WTC11 (cell line): Measurements from ENCODE around the gene SLC47A2.

Experiments used
- CREB1 ChIP-seq: sonication (generic); formaldehyde crosslinking; IDR thresholded peaks from 2 replicates; pipeline ENCODE4 v1.8.0; 2023; ENCODE audit warnings: mild to moderate bottlenecking, missing genetic modification reagents
- ETV6 ChIP-seq: sonication (generic); formaldehyde crosslinking; IDR thresholded peaks from 2 replicates; pipeline ENCODE4 v1.8.1; 2022; ENCODE audit warnings: mild to moderate bottlenecking, missing genetic modification reagents
- FOXJ3 ChIP-seq: sonication (generic); formaldehyde crosslinking; IDR thresholded peaks from 2 replicates; pipeline ENCODE4 v1.9.0; 2021; ENCODE audit warnings: missing genetic modification reagents, mild to moderate bottlenecking, borderline replicate concordance
- GABPB1 ChIP-seq: sonication (generic); formaldehyde crosslinking; IDR thresholded peaks from 2 replicates; pipeline ENCODE4 v1.8.1; 2023; ENCODE audit warnings: mild to moderate bottlenecking, missing genetic modification reagents
- IRF2 ChIP-seq: sonication (generic); formaldehyde crosslinking; IDR thresholded peaks from 2 replicates; pipeline ENCODE4 v1.8.0; 2022; ENCODE audit warnings: low read depth, missing genetic modification reagents, borderline replicate concordance
- JUN ChIP-seq: sonication (generic); formaldehyde crosslinking; IDR thresholded peaks from 2 replicates; pipeline ENCODE4 v1.8.0; 2023; ENCODE audit warnings: mild to moderate bottlenecking, missing genetic modification reagents
- MXD4 ChIP-seq: fragments of 250-450 bp; sonication (Bioruptor Pico); IDR thresholded peaks from 2 replicates; pipeline ENCODE4 v1.8.0; 2021; ENCODE audit warnings: mild to moderate bottlenecking, moderate library complexity, borderline replicate concordance
- RELA ChIP-seq: sonication (generic); formaldehyde crosslinking; IDR thresholded peaks from 2 replicates; pipeline ENCODE4 v1.8.1; 2022; ENCODE audit warnings: missing genetic modification reagents, mild to moderate bottlenecking, borderline replicate concordance
- SP1 ChIP-seq: sonication (generic); formaldehyde crosslinking; conservative IDR thresholded peaks from 2 replicates; pipeline ENCODE4 v1.8.1; 2022; ENCODE audit warnings: missing genetic modification reagents
- TF ChIP-seq, protein P1 (sequence below): sonication (generic); formaldehyde crosslinking; IDR thresholded peaks from 2 replicates; pipeline ENCODE4 v1.8.1; 2023; ENCODE audit warnings: mild to moderate bottlenecking, missing genetic modification reagents, moderate library complexity
- TF ChIP-seq, protein P2 (sequence below): sonication (generic); formaldehyde crosslinking; IDR thresholded peaks from 2 replicates; pipeline ENCODE4 v1.8.0; 2022; ENCODE audit warnings: mild to moderate bottlenecking, missing genetic modification reagents
- TF ChIP-seq, protein P3 (sequence below): fragments of 200-600 bp; IDR thresholded peaks from 2 replicates; pipeline ENCODE4 v1.8.0; 2022; ENCODE audit warnings: antibody characterized with exemption
- TF ChIP-seq, protein P4 (sequence below): sonication (generic); formaldehyde crosslinking; IDR thresholded peaks from 2 replicates; pipeline ENCODE4 v1.8.1; 2022; ENCODE audit warnings: low read depth, mild to moderate bottlenecking, moderate library complexity, missing genetic modification reagents, borderline replicate concordance
- TF ChIP-seq, protein P5 (sequence below): sonication (generic); formaldehyde crosslinking; IDR thresholded peaks from 2 replicates; pipeline ENCODE4 v1.8.0; 2022; ENCODE audit warnings: mild to moderate bottlenecking, missing genetic modification reagents

DNA sequence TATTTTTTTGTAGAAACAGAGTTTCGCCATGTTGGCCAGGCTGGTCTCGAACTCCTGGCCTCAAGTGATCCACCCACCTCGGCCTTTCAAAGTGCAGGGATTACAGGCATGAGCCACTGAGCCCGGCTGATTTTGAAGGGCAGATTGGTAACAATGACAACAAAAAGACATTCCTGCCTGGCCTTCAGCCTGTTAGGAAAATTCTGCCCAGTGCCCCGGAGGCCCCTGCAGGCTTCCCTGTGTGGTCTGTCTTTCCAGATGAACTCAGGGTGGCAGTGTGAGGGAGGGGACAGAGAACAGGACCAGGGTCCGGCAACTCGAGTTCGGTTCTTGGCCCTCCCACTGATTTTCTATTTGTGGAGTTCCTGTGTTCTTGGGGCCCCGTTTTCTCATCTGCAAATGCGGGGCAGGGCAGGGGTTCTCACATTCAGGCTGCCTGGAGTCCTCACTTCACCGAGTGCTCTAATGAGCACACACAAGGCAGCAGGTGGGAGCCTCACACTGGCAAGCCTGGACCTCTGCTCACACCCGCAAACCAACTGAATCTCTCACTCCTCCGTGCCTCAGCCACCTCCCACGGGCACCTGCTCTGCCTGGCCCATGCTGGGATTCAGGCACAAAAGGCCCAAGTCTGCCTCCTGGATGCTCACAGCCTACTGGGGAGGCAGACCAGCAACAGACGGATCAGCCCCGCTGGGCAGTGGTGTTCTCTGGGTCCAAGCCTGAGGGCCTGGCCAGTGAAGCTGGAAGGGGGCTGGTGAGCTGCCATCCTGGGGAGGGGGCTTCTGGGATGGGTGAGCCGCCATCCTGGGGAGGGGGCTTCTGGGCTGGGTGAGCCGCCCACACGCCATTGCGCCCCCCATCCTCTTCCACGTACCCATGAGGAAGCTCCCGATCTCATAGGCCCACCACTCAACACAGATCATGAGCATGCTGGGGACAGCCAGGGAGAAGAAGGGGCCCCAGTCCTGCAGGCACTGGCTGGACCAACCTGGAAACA lies 10.3 kb downstream of the SLC47A2 start:
- TF ChIP-seq RELA (CRISPR knock-in tag) (no peak), CREB1 (CRISPR knock-in tag) (no peak), JUN (CRISPR knock-in tag) (no peak), ETV6 (CRISPR knock-in tag) (no peak), FOXJ3 (CRISPR knock-in tag) (no peak), IRF2 (CRISPR knock-in tag) (no peak), SP1 (CRISPR knock-in tag) (no peak), MXD4 (CRISPR knock-in tag) (no peak), GABPB1 (CRISPR knock-in tag) (no peak)
- TF ChIP-seq, protein P1, sequence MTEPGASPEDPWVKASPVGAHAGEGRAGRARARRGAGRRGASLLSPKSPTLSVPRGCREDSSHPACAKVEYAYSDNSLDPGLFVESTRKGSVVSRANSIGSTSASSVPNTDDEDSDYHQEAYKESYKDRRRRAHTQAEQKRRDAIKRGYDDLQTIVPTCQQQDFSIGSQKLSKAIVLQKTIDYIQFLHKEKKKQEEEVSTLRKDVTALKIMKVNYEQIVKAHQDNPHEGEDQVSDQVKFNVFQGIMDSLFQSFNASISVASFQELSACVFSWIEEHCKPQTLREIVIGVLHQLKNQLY (CRISPR knock-in tag) = no peak
- TF ChIP-seq, protein P2, sequence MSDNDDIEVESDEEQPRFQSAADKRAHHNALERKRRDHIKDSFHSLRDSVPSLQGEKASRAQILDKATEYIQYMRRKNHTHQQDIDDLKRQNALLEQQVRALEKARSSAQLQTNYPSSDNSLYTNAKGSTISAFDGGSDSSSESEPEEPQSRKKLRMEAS (CRISPR knock-in tag) = no peak
- TF ChIP-seq, protein P3, sequence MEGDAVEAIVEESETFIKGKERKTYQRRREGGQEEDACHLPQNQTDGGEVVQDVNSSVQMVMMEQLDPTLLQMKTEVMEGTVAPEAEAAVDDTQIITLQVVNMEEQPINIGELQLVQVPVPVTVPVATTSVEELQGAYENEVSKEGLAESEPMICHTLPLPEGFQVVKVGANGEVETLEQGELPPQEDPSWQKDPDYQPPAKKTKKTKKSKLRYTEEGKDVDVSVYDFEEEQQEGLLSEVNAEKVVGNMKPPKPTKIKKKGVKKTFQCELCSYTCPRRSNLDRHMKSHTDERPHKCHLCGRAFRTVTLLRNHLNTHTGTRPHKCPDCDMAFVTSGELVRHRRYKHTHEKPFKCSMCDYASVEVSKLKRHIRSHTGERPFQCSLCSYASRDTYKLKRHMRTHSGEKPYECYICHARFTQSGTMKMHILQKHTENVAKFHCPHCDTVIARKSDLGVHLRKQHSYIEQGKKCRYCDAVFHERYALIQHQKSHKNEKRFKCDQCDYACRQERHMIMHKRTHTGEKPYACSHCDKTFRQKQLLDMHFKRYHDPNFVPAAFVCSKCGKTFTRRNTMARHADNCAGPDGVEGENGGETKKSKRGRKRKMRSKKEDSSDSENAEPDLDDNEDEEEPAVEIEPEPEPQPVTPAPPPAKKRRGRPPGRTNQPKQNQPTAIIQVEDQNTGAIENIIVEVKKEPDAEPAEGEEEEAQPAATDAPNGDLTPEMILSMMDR = no peak
- TF ChIP-seq, protein P4, sequence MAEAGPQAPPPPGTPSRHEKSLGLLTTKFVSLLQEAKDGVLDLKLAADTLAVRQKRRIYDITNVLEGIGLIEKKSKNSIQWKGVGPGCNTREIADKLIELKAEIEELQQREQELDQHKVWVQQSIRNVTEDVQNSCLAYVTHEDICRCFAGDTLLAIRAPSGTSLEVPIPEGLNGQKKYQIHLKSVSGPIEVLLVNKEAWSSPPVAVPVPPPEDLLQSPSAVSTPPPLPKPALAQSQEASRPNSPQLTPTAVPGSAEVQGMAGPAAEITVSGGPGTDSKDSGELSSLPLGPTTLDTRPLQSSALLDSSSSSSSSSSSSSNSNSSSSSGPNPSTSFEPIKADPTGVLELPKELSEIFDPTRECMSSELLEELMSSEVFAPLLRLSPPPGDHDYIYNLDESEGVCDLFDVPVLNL = no peak
- TF ChIP-seq, protein P5, sequence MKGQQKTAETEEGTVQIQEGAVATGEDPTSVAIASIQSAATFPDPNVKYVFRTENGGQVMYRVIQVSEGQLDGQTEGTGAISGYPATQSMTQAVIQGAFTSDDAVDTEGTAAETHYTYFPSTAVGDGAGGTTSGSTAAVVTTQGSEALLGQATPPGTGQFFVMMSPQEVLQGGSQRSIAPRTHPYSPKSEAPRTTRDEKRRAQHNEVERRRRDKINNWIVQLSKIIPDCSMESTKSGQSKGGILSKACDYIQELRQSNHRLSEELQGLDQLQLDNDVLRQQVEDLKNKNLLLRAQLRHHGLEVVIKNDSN (CRISPR knock-in tag) = no peak
